GDM1 (cell line): ENCODE measurements around the gene MLYCD.
"Not testable (repeated sequence)": the region's sequence is repeated elsewhere in the genome, so short reads cannot be mapped to it uniquely, and the experiment has no call there.

Source experiments
- DNase-seq: peaks from one replicate; lab custom pipeline; 2025; lab: John Stamatoyannopoulos, UW

Gene MLYCD

DNA sequence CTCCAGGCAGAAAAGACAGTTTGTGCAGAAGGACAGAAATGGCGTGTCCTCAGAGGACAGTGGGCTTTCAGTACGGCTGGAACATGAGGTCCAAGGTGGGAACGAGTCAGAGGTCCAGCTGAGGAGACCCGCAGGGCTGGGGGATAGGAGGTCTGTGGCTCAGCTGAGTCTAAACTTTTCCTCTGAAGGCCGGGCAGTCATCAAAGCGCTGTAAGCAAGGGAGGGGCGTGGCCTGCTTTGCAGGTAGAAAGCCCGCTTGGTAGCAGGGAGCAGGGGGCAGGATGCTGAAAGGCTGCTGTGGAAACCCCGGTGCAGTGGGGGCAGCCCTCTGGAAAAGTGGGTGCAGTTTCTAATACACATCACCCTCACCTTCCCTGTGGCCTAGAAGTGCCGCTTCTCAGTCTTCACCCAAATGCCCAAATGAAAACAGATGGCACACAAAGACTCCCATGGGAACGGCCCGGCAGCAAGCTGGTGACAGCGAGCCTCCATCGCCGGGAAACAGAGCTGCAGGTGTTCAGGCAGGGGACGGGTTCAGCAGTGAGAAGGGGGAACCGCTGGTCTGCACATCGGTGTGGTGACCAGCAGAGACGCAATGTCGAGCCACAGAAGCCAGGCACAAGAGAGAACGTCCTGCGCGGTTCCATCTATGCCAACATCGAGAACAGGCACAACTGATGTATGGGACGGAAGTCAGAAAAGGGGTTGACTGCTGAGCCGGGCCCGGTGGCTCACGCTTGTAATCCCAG is 41.9 kb downstream of the MLYCD start:
- no peak for DNase-seq

DNA sequence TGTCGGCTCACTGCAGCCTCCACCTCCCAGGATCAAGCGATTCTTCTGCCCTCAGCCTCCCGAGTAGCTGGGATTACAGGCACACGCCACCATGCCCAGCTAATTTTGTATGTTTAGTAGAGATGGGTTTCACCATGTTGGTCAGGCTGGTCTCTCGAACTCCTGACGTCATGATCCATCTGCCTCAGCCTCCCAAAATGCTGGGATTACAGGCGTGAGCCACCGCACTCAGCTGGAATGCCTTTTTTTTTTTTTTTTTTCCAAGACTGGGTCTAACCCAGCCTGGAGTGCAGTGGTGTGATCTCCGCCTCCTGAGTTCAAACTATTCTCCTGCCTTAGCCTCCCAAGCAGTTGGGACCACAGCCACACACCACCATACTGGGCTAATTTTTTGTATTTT is 42.6 kb downstream of the MLYCD start:
- DNase-seq: not testable (repeated sequence)

GRCh38 chr16:83942074-83942473 is 43.2 kb downstream of the MLYCD start:
- DNase-seq: no peak

DNA sequence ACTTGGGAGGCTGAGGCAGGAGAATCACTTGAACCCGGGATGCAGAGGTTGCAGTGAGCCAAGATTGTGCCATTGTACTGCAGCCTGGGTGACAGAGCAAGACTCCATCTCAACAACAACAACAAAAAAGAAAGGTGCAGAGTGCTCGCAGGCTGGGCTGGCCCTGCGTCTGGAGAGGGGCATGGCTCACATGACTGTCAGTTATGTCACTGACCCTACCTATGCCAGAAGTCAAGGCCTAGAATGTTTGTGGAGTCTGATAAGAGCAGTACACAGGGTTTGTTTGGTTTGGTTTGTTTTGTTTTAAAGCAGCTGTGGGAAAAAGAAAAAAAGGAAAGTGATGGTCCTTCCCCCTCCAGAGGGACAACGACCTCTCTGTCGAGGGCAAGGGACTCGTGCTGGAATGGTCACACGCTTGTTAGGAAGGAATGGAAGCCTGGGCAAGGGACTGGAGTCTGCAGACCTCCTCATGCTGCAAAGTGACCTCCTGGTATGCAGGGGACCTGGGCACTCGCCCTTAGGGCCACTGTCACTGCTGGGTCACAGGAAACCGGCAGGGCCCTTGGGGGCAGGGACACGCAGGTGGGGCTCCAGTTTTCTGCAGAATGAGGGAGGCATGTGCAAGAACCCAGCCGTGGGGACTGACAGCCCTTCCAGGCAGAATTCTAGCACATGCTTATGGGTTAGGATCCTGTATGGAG is 44.0 kb downstream of the MLYCD start:
- DNase-seq: no peak

- DNase-seq: no peak
Observed at GRCh38 chr16:83943516-83944050, 44.7 kb downstream of the MLYCD start.

GRCh38 chr16:83945587-83945986 is 46.7 kb downstream of the MLYCD start:
- no peak for DNase-seq

GRCh38 chr16:83946154-83946780 is 47.4 kb downstream of the MLYCD start:
- no peak for DNase-seq

GRCh38 chr16:83946781-83947566 is 48.1 kb downstream of the MLYCD start:
- no peak for DNase-seq

DNA sequence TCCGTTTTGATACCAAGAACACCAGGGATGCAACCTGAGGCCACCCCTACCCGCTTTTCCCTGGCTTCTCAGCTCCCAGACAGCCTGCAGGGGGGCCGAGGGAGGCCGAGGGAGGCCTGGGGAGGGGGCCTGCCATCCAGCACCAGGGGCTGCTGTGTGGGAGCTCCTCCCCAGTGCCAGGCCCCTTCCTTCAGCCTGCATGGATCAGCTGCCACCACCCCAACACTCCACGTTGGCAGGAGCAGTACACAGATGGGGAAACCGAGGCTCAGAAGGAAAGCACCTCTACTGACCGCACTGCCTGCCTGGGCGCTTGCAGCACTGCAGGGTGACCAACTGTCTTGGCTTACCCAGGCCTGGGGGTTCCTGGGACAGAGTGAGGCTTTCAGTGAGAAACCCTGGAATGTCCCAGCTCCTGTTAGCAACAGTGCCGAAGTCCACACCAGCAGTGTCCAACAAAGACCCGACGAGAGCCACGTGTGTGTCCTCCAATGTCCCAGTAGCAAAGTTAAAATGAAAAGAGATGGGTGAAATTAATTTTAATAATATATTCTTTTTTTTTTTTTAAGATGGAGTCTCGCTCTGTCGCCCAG is 48.8 kb downstream of the MLYCD start:
- no peak for DNase-seq

DNA sequence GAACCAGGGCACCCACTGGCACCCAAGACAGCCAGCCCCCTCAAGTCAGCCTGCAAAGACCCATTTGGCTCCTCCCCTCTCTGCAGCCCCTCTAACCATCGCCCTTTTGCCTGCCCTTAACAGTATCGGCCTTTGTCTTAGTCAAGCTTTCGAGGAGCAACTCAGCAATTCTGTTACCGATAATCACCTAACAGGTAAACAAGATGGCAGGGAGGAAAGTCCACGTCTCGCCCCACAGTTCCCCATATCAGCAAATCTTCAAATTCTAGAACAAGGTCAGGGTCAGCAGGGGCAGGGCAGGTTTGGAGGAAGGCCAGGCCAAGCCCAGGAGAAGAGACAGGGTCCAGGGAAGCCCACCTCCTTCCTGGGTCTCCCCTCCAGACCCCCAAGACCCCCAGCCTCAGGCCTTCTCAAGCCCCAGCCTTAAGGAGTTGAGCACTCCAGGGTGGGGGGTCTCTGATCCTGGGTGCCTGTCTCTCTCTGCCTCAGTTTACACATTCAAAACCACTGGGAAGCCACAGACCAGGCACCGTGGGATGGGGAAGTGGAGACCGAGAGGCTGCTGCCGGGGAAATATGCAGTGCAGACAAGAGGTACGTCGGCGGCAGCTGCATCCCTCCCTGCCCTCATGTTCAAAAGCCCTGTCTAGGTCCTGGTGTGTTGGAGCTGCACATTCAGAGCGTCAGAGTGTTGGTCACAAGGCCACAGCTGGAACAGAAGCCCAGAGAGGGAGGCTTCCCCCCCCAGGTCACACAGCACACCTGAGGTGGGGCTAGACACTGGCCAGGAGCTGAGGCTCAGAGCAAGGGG is 50.2 kb downstream of the MLYCD start:
- no peak for DNase-seq

GRCh38 chr16:83949724-83950001 is 50.7 kb downstream of the MLYCD start:
- DNase-seq: no peak

DNA sequence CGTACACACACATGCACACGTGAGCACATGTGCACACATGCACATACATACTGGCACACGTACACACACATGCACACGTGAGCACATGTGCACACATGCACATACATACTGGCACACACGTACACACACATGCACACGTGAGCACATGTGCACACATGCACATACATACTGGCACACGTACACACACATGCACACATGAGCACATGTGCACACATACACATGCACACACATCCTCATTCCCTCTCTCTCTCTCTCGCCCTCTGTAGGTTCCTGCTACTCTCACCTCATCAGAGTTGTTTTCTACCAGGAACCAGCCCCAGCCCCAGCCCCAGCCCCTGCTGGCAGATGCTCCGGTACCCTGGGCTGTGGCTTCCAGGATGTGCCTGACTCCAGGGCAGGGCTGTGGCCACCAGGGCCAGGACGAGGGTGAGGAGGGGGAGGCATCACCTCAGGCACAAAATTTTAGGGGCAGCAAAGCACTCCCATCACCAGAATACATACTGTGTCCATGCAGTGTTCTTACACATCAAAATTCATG is 52.0 kb downstream of the MLYCD start:
- not testable (repeated sequence) for DNase-seq

DNA sequence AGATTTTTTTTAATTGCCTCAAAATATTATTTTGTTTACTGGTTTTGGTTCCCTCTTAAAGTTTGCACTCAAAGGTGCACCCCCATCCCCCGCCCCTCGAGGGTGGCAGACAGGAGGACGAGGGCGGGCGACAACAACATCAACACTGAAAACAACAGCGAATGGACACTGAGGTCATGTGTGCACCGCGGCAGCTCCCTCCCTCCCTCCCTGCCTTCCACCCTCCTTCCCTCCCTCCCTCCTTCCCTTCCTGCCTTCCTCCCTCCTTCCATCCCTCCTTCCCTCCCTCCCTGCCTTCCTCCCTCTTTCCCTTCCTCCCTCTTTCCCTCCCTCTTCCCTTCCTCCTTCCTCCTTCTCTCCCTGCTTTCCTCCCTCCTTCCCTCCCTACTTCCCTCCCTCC is 52.6 kb downstream of the MLYCD start:
- DNase-seq: no peak

DNA sequence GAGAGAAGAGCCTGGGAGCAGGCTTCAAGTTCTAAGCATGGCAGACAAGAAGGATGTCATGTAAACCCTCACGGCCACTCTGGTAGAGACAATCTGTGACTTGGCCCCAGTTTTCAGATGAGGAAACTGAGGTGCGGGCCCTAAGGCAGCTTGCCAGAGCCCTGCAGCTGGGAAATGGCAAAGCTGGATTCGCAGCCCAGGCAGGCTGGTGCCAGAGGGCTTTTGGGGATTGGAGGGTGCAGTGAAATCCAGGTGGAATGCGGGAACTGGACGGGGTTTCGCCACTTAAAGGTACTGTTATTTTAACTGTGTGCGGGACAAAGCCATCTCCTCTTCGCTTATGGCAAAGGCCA is 53.6 kb downstream of the MLYCD start:
- DNase-seq: no peak

DNA sequence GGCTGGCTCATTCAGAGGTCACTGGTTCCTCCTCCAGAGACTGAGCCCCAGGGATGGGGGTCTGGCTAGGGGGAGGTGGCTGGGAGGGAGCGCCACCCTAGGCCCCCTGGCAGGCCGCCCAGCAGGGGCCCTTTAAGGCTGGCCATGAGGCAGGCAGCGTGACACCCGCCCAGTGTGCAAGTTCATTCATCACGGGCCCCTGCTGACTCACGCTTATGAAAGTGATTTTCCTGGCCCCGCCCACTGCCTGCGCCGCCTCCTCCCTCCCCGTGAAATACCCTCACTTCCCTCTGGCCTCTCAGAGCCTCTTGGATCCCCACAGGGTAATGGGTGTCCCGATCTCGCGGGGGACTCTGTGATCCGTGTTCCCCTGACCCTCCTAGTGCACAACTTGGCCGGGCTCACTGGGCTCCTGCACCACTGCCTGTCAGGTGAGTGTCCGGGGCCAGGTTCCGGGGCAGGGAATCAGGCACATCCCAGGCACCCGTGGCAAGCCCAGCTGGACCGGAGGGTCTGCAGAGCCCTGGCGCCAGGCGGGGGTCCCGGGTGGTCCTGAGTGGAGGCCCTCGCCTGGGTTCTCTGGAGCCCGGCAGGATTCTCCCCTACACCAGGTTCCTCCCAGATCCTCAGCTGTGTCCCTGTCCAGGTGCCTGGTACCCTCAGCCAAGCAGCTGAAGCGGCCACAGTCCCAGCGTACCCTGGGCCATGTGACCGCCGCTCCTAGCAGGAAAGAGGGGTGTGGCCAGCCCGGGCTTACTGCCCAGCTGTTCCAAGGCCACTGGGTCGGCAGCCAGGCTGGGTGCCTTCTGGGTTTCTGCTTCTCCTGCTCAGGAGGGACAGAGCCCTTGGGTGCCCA is 54.3 kb downstream of the MLYCD start, which contains the start of gene OSGIN1:
OSGIN1 (plus strand) TSS at position 301 of the 856 bp plus-strand sequence. CDS start 4,432 bp downstream, outside the sequence.
- peak; percentile 39 for DNase-seq

DNA sequence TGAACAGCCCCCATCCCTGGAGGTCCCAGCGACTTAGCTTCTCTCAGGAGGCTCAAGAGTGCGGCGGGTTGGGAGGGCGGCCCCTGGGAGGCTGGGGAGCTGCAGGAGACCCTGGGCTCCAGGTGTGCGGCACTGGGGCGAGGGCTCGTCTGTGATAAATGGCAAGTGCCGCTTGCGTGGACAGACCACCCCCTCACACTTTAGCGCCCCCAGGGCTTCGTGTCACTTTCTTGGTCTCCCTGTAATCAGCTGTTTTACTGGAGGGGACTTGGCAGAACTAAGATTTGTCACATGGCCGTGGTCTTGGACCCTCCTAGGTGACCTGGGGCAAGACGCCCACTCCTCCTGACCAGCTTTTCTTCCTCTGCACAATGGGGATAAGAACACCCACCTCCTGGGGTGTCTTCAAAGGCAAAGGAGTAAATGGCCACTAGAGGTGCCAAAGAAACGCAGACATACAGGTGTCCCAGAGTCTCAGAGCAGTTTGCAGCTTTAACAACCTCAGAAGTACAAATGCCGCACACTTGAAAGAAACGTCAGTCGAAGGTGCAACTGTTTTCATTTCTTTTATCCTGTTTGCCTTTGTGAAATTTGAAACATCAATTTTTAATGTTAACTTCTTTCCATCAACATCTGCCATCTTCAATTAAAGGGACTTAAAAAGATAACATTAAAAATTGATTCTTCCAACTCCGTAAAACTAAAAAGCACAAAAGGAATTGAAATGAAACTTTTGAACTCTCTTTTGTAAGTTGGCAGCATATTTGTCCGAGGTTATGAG is 55.1 kb downstream of the MLYCD start:
- no peak for DNase-seq

DNA sequence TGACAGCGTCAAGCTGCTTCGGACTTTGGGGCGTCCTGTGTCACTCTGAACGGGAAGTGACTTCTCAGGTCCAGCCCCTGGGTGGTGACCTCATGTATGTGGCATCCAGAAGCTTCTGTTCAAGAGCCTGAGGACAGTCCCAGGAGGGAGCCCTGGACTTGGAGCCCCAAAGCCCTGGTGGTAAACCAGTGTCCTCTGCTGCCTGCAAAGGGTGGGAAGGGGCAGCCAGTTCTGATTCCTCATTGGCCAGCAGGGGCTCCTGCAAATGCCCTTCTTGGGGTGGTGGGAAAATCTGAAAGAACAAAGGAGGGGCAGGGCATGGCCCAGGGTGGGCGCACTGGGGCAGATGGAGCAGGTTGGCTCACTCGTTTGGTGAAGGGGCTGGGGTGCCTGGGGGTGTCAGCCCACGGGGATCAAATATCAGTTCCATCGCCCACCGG is 55.7 kb downstream of the MLYCD start:
- no peak for DNase-seq

DNA sequence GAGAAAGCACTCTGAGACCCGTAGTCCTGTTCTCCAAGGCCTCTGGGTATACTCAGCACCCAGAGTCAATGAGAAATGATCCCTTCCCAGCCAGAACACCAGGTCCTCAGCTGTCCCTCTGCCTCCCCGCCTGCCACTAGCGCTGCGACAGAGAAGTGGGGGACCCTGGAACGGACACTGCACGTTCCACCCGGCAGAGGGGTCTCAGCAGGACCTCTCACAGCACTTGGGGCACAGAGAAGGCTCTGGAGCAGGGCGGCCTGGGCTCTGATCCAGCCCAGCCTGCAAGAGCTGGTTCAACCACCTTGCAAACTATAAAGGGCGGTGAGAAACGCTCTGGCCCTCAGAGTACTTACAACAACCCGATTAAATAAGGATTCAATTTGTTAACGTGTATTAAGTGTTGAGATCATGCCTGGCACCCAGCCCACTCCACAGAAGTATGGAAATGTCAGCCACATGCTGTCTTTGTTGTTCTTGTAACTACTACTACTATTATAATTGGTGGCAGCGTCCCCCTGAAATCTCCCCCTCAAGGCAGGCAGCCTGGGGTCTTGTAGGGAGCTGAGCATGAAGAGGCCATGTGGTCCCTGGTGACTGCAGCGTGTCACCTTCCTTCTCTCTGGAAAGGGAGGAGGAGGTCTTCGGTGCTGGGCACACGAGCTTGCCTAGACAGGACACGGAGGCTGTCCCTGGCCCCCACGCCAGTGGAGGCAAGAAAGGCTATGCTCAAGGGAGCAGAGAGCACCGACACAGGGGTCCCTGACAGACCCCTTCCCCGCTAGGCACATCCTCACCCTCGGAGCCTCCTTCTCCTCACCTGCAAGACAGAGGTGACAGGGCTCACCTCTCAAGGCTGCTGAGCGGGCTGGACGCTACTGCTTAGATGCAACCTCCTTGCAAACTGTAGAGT is 56.6 kb downstream of the MLYCD start:
- DNase-seq: no peak
